Stimulated activated CD8-positive, alpha-beta memory T cell treated with anti-CD3 and anti-CD28 coated beads, Interleukin-4, amount 100 ng/mL, for 1 hour (primary cell): ENCODE data around the gene MORN1.

Experiments used
- DNase-seq, 2 donors: peaks; one replicate each; pipeline ENCODE4 v3.0.0-alpha.2; 2020; ENCODE audit warnings: low read depth in 2 of 2, low spot score in 1 of 2

MORN1 gene

GRCh38 chr1:2375923-2376260 lies 15.5 kb downstream of the MORN1 start:
- no peak for DNase-seq

GRCh38 chr1:2375246-2375922 lies 16.0 kb downstream of the MORN1 start:
- no peak for DNase-seq

GRCh38 chr1:2374252-2375155 lies 16.9 kb downstream of the MORN1 start:
- no peak for DNase-seq

DNA sequence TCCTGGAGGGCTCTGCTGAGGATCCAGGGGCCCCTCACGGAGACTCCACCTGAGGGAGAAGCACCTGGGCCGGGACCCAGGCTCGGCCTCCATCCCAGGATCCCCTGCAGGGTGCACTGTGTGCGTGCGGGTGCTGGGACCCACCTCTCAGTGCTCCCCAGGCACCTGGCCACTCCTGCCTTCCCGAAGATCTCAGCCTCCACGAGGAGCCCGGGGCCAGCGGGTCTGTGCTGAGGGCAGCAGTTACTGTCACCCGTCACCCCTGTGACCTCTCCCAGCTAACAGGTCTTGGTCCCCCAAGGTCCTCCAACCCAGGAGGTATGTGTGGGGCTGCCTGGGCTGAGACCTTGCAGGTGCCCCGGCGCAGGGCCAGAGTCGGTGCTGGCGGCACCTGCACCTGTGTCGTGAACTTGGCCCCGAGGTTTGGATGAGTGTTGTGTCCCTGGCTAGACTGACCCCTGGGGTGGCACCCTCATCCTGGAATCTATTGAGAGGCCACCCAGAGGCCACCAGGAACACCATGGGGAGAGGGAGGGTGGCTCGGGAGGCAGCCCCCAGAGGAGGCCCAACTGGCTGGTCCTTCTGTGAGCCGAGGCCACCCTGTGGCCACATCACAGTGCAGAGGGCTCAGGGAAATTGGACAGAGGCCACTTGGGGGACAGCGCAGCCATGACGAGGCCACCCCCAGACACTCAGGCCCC lies 17.7 kb downstream of the MORN1 start:
- DNase-seq = no peak

DNA sequence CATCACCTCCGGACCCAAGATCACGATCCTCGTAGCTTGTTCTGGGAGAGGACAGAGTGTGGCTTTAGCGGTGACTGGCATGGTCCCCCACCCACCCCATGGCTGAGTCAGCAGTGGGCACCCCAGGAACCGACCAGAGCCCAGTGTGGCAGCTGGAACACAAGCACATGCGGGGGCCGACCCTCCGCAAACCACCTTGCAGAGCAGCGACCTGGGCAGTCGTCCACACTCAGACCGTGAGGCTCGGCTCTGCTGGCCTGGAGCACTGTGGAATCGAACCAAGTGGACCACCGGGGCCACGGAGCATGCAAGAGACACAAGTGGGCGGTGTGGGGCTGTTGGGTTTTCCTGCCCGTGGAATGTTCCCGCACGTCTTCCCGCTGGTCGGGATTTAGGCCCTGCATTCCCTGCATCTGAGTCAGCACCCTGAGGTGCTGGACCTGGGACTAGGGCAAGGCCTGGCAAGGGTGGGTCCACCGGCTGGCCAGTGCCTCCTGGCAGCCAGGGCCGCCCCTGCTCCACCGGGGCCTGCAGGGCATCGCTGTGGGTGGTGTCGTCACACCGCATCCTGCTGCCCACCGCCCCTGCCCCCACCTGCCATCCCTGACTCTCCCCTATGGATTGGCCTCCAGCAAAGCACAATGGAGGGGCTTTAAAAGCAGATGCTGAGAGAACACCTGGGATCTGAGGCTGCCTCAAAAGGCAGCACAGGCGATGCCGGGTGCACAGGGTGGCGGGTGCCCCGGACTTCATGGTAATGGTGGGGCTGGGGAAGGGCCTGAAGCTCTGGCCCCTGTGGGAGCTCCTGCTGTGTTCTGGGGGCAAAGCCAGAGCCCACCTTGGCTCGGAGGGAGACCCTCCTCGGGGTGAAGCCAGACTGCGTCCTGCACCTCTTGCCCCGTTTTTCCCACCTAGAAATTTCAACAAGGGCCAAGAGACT lies 18.5 kb downstream of the MORN1 start:
- no peak for DNase-seq

- DNase-seq = no peak
These were observed 23.2 kb downstream of the MORN1 start for GRCh38 chr1:2368053-2368744.

GRCh38 chr1:2363847-2364513 lies 27.4 kb downstream of the MORN1 start:
- DNase-seq = no peak

GRCh38 chr1:2360588-2361364 lies 30.6 kb downstream of the MORN1 start:
- no peak for DNase-seq

- no peak for DNase-seq
These were observed 32.4 kb downstream of the MORN1 start for GRCh38 chr1:2358651-2359640.

- DNase-seq = no peak
These were observed 33.3 kb downstream of the MORN1 start for GRCh38 chr1:2358072-2358471.

- DNase-seq = no peak
These were observed 34.2 kb downstream of the MORN1 start for GRCh38 chr1:2356911-2357845.

- no peak for DNase-seq
These were observed 35.0 kb downstream of the MORN1 start for GRCh38 chr1:2356401-2356800.

GRCh38 chr1:2355373-2356261 lies 35.7 kb downstream of the MORN1 start:
- no peak for DNase-seq

- DNase-seq = no peak
These were observed 36.6 kb downstream of the MORN1 start for GRCh38 chr1:2354511-2355372.
